GM04504 (cell line): ENCODE measurements around the gene HOMEZ.
"Not testable (repeated sequence)": the region's sequence is repeated elsewhere in the genome, so short reads cannot be mapped to it uniquely, and the experiment has no call there.

Experiments used
- DNase-seq: peaks from one replicate; pipeline ENCODE4 v3.0.0-alpha.2; 2012; ENCODE audit warnings: low read depth

HOMEZ gene

GRCh38 chr14:23286020-23286901 lies at the start of gene HOMEZ:
TSS of gene HOMEZ (minus strand) at chr14:23286132. CDS start at chr14:23285952, 180 bp downstream.
- peak; percentile 95 for DNase-seq

- DNase-seq = no peak
Observed at GRCh38 chr14:23335623-23336022, 49.7 kb upstream of the HOMEZ start.

GRCh38 chr14:23327947-23328744 lies 42.2 kb upstream of the HOMEZ start:
- no peak for DNase-seq

- DNase-seq = no peak
Observed at GRCh38 chr14:23326491-23327332, 40.8 kb upstream of the HOMEZ start.

- not testable (repeated sequence) for DNase-seq
Observed at GRCh38 chr14:23325746-23326145, 39.8 kb upstream of the HOMEZ start.

GRCh38 chr14:23324993-23325392 lies 39.1 kb upstream of the HOMEZ start:
- no peak for DNase-seq

- DNase-seq = no peak
Observed at GRCh38 chr14:23324455-23324846, 38.5 kb upstream of the HOMEZ start.

GRCh38 chr14:23323838-23324454 lies 38.0 kb upstream of the HOMEZ start:
- no peak for DNase-seq

- no peak for DNase-seq
Observed at GRCh38 chr14:23322568-23323517, 36.9 kb upstream of the HOMEZ start.

GRCh38 chr14:23321572-23322547 lies 35.9 kb upstream of the HOMEZ start:
- no peak for DNase-seq

GRCh38 chr14:23320584-23321571 lies 34.9 kb upstream of the HOMEZ start, which contains the start of gene PABPN1:
TSS of gene PABPN1 (plus strand) at chr14:23321457. CDS start at chr14:23321470, 13 bp downstream.
- peak; percentile 100 for DNase-seq

- no peak for DNase-seq
Observed at GRCh38 chr14:23319746-23320583, 34.0 kb upstream of the HOMEZ start.

GRCh38 chr14:23316300-23316699 lies 30.4 kb upstream of the HOMEZ start:
- no peak for DNase-seq

- no peak for DNase-seq
Observed at GRCh38 chr14:23310546-23310945, 24.6 kb upstream of the HOMEZ start.

- no peak for DNase-seq
Observed at GRCh38 chr14:23308721-23309445, 23.0 kb upstream of the HOMEZ start.
